Thymus (tissue), 11 donors: ENCODE measurements around the gene ZNF681. TPM values are rescaled to one million over a fixed set of nuclear protein-coding genes. Genes with fewer than 3 reads are reported as not detected.
"Not testable (repeated sequence)": the region's sequence is repeated elsewhere in the genome, so short reads cannot be mapped to it uniquely, and the experiment has no call there.

Experiments
- DNase-seq, 9 donors: peaks; one replicate each; pipeline ENCODE4 v3.0.0-alpha.2; 2013; ENCODE audit warnings: low spot score in 9 of 9, low read depth in 6 of 9, missing footprints in 1 of 9
- H3K27ac ChIP-seq, 2 donors: one replicate each; pipeline ENCODE4 v1.5.1; 2013; ENCODE audit warnings: control low read depth in 1 of 2, low read depth in 1 of 2, low read length in 1 of 2, mild to moderate bottlenecking in 1 of 2, moderate library complexity in 1 of 2
- H3K27me3 ChIP-seq, 2 donors: one replicate each; pipeline ENCODE4 v1.5.1; 2013; ENCODE audit warnings: low read length in 1 of 2; ENCODE audit not compliant: control insufficient read depth in 2 of 2, insufficient read depth in 1 of 2
- H3K36me3 ChIP-seq, 2 donors: one replicate each; pipeline ENCODE4 v1.5.1; 2013; ENCODE audit warnings: low read length in 1 of 2, mild to moderate bottlenecking in 1 of 2, moderate library complexity in 1 of 2; ENCODE audit not compliant: control insufficient read depth in 2 of 2, insufficient read depth in 2 of 2
- H3K4me1 ChIP-seq, 2 donors: one replicate each; pipeline ENCODE4 v1.5.1; 2013; ENCODE audit warnings: low read length in 2 of 2; ENCODE audit not compliant: control insufficient read depth in 2 of 2, insufficient read depth in 2 of 2
- H3K4me3 ChIP-seq, 2 donors: one replicate each; pipeline ENCODE4 v1.5.1; 2013; ENCODE audit warnings: low read length in 2 of 2, control low read depth in 1 of 2, mild to moderate bottlenecking in 1 of 2
- H3K9me3 ChIP-seq, 2 donors: one replicate each; pipeline ENCODE4 v1.5.1; 2013; ENCODE audit warnings: low read length in 1 of 2, mild to moderate bottlenecking in 1 of 2; ENCODE audit not compliant: control insufficient read depth in 2 of 2, insufficient read depth in 1 of 2
- WGBS: extraction: QIAGEN DNeasy Blood & Tissue Kit; methylation state at CpG from one replicate; pipeline ENCODE4 v1.1.7; 2013; 5-methylcytosine and 5-hydroxymethylcytosine counted together
- polyA plus RNA-seq: library from polyadenylated mRNA; stranded (reverse); fragments of 200-250 nt; gene quantifications from one replicate; pipeline ENCODE4 v1.2.3, GENCODE V29; 2013
- total RNA-seq: library from RNA; stranded (reverse); fragments of 120-200 nt; gene quantifications from one replicate; pipeline ENCODE4 v1.2.4, GENCODE V29; 2013
- donor health status: healthy.

The ZNF681 gene
- total and polyA plus RNA-seq, 2 donors, result 2.8 to 3.9 TPM

- 96% methylated on average over 6 of the region's 6 CpGs for WGBS
- H3K9me3 ChIP-seq, result not testable (repeated sequence)
Measured at GRCh38 chr19:23730729-23731465, 27.8 kb downstream of the ZNF681 start.

GRCh38 chr19:23724161-23724560 is 34.5 kb downstream of the ZNF681 start:
- H3K9me3 ChIP-seq, H3K4me1 ChIP-seq, H3K27me3 ChIP-seq, H3K4me3 ChIP-seq, H3K36me3 ChIP-seq, H3K27ac ChIP-seq, DNase-seq: not testable (repeated sequence)
- 46% methylated on average over 2 of the region's 6 CpGs for WGBS

More at GRCh38 chr19:23730729-23731465, 27.8 kb downstream of the ZNF681 start:
- not testable (repeated sequence) for H3K27me3 ChIP-seq, H3K27ac ChIP-seq, H3K4me3 ChIP-seq, H3K4me1 ChIP-seq, DNase-seq, H3K36me3 ChIP-seq

- Histone ChIP-seq H3K4me3 (no peak overlapping the region), H3K9me3 (peaks cover 0 to 7% of the 10 kb centered on the region in 2 donors), H3K4me1 (no peaks in the 10 kb centered on the region), H3K27me3 (no peaks in the 10 kb centered on the region), H3K36me3 (no peaks in the 10 kb centered on the region), H3K27ac (no peak overlapping the region)
- WGBS, result 21% methylated on average over 12 of the region's 12 CpGs
- DNase-seq, result no peak
Measured at GRCh38 chr19:23718802-23719201, 39.9 kb downstream of the ZNF681 start.

- Histone ChIP-seq H3K4me1 (no peaks in the 10 kb centered on the region), H3K4me3 (no peak overlapping the region), H3K27ac (no peak overlapping the region), H3K9me3 (peaks cover 0 to 7% of the 10 kb centered on the region in 2 donors), H3K36me3 (no peaks in the 10 kb centered on the region), H3K27me3 (no peaks in the 10 kb centered on the region)
- no peak for DNase-seq
Measured at GRCh38 chr19:23716792-23717191, 41.9 kb downstream of the ZNF681 start.

- 44% methylated on average over 2 of the region's 2 CpGs for WGBS
- Histone ChIP-seq H3K4me1 (no peaks in the 10 kb centered on the region), H3K36me3 (no peaks in the 10 kb centered on the region), H3K9me3 (peaks cover 2 to 4% of the 10 kb centered on the region in 2 donors), H3K27me3 (no peaks in the 10 kb centered on the region), H3K4me3 (no peak overlapping the region), H3K27ac (no peak overlapping the region)
- no peak for DNase-seq
Measured at GRCh38 chr19:23709347-23709746, 49.3 kb downstream of the ZNF681 start.

- peaks cover 4 to 7% of the 10 kb centered on the region in 2 donors for H3K9me3 ChIP-seq
- 91% methylated on average over 1 of the region's 1 CpG for WGBS
- H3K4me3 ChIP-seq, result no peak overlapping the region
- H3K36me3 ChIP-seq, result no peaks in the 10 kb centered on the region
- H3K4me1 ChIP-seq, result no peaks in the 10 kb centered on the region
- DNase-seq, result no peak
- no peak overlapping the region for H3K27ac ChIP-seq
- no peaks in the 10 kb centered on the region for H3K27me3 ChIP-seq
Measured at GRCh38 chr19:23706657-23707056, 52.0 kb downstream of the ZNF681 start.

- Histone ChIP-seq H3K4me3 (no peak overlapping the region), H3K36me3 (no peaks in the 10 kb centered on the region), H3K9me3 (peaks cover 2 to 3% of the 10 kb centered on the region in 2 donors), H3K27ac (no peak overlapping the region), H3K27me3 (no peaks in the 10 kb centered on the region), H3K4me1 (no peaks in the 10 kb centered on the region)
- no peak for DNase-seq
- 89% methylated on average over 2 of the region's 2 CpGs for WGBS
Measured at GRCh38 chr19:23699521-23699860, 59.2 kb downstream of the ZNF681 start.

- Histone ChIP-seq H3K27ac (no peak overlapping the region), H3K36me3 (no peaks in the 10 kb centered on the region), H3K27me3 (no peaks in the 10 kb centered on the region), H3K4me3 (no peak overlapping the region), H3K4me1 (no peaks in the 10 kb centered on the region), H3K9me3 (peaks cover 1 to 2% of the 10 kb centered on the region in 2 donors)
- DNase-seq, result no peak
- WGBS, result 90% methylated on average over 6 of the region's 6 CpGs
Measured at GRCh38 chr19:23698711-23699520, 59.8 kb downstream of the ZNF681 start.

- H3K27ac ChIP-seq, H3K27me3 ChIP-seq, H3K36me3 ChIP-seq, H3K9me3 ChIP-seq, DNase-seq, H3K4me3 ChIP-seq, H3K4me1 ChIP-seq: not testable (repeated sequence)
- 90% methylated on average over 7 of the region's 9 CpGs for WGBS
Measured at GRCh38 chr19:23692937-23693336, 65.8 kb downstream of the ZNF681 start.
